Placental epithelial cell (primary cell): Measurements from ENCODE around the gene SMPD2. TPM values are rescaled to one million over a fixed set of nuclear protein-coding genes. Genes with fewer than 3 reads are reported as not detected.

Experiments used
- total RNA-seq: library from RNA; depleted of rRNA; stranded (reverse); fragments of >200 nt; gene quantifications from 2 replicates; pipeline ENCODE4 v1.2.3, GENCODE V29; 2012

The SMPD2 gene
- total RNA-seq: 14.7 and 18.8 TPM in 2 replicates

GRCh38 chr6:109440331-109441068 is at the start of gene SMPD2, which contains the start of gene PPIL6:
TSS of gene SMPD2 (plus strand) at chr6:109440724. CDS start at chr6:109441122, 398 bp downstream.
TSS of gene PPIL6 (minus strand) at chr6:109440628. CDS start at chr6:109440590, 38 bp downstream.

DNA sequence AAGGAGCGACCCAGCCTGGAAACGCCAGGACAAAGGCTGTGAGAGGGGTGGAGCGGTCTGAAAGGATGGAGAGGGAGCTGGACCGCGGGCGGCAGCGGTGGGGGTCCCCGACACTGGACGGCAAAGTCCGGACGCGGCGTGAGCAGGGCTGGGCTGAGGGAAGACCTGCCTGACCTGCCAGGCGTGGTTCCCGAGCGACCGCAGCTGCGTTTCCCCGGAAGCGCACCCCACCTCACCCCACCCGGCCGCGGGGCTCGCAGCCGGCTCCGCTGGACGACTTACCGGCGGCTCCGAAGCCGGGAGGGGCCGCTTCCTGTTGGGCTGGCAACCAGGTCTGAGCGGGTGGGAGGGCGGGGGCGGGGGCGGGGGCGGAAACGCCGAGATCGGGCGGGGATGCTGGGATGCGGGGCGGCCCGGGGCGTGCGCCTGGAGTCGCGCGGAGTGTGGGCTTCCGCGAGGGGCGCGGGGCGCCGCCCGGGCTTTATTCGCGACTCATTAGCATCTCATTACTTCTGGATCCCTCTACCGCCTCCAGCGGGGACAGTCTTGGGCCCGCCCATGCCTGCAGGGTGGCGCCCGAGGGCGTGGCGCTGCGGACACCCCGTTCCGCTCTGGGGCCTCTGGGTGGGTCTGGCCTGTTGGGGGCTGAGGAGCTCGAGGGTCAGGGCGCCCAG is 15.1 kb downstream of the SMPD2 start, which contains the start of gene MICAL1:
MICAL1 (minus strand) TSS at position 336 of the 674 bp plus-strand sequence. CDS start 1,576 bp downstream, outside the sequence.

GRCh38 chr6:109482905-109483734 is 42.6 kb downstream of the SMPD2 start, which contains the start of gene ZBTB24:
TSS of gene ZBTB24 (minus strand) at chr6:109483219. CDS start at chr6:109482026, 1,193 bp downstream.

Other genes starting within 250 kb of the SMPD2 start
- gene CD164, start 58.3 kb upstream of the SMPD2 start, total RNA-seq: 158 and 162 TPM in 2 replicates
- 0.22 and 0.39 TPM in 2 replicates for gene PPIL6, start 96 bp upstream of the SMPD2 start, total RNA-seq
- 45.3 and 52.2 TPM in 2 replicates for gene MICAL1, start 15.0 kb downstream of the SMPD2 start, total RNA-seq
- gene ZBTB24, start 42.5 kb downstream of the SMPD2 start, total RNA-seq: 5.5 and 7.7 TPM in 2 replicates